ENCODE data around the gene ZNF80.

Gene ZNF80

DNA sequence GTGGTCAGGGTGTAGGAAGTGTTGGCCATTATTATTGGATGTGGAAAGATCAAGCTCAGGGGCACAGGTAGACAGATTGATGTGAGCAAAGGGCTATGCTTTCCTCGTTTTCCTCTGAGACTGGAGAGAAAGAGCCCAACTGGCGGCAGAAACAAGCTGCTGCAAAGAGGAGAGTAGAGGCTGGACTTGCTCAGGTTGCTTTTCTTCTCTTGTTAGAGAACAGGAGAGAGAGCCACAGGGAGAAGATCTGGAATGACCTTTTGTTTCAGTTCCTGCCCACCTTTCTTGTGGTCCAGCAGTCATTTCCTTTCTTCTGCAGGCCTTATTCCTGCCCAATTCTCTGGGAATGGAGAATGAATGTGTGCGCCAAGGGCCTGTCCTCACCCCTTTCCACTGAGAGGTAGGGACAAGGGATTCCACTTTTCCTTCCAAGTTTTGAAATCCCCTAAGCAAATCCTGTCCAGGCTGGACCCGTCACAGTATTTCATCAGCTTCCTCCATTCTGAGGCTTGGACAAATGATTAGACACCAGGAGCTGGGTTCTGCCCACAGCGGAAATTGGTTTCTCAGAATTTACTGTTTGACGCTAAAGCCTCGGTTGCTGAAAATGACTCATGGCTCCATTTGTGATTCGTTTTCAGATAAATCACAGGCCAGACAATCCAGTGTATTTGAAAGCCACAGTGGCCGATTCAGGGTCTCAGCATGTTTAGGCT, 16.1 kb downstream of the ZNF80 start:
- TF ChIP-seq Cebpa-rat (IDR thresholded peaks at IDR 0.05) = no peak
- Histone ChIP-seq H4K20me1 (no peaks in the 10 kb centered on the region), H3K4me2 (no peak overlapping the region), H3K27ac (no peak overlapping the region), H3K4me1 (peaks cover 8% of the 10 kb centered on the region; the same call in 1 of the 2 replicates), H3K27me3 (no peaks in the 10 kb centered on the region), H3K9me3 (peaks cover 20% of the 10 kb centered on the region), H3K4me3 (no peak overlapping the region), H3K36me3 (no peaks in the 10 kb centered on the region), H3K9ac (no peak overlapping the region)

DNA sequence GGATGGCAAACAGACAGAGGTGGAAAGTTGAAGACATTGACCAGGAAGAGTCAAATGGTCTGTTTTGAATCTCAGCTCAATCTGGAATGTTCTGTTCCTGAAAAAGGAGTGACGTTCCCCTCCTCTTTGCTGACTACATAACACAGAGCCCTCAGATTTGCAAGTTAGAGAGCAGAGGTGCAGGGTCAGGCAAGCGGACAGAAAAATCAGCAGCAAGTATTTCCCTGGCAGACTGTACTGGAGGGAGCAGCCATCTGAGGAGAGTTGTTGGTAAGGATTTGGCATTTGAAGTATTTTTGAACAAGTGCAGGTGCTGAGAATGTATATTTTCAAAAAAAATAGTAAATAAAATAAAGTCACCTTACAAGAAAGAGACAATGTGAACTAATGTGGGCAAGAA, 17.6 kb downstream of the ZNF80 start:
- Histone ChIP-seq H3K9ac (no peak overlapping the region), H3K36me3 (no peaks in the 10 kb centered on the region), H3K27me3 (no peaks in the 10 kb centered on the region), H4K20me1 (no peaks in the 10 kb centered on the region), H3K27ac (no peak overlapping the region), H3K9me3 (peaks cover 7% of the 10 kb centered on the region), H3K4me2 (no peak overlapping the region), H3K4me1 (peaks cover 24% of the 10 kb centered on the region), H3K4me3 (no peak overlapping the region)
- no peak for TF ChIP-seq Cebpa-rat (IDR thresholded peaks at IDR 0.05)

DNA sequence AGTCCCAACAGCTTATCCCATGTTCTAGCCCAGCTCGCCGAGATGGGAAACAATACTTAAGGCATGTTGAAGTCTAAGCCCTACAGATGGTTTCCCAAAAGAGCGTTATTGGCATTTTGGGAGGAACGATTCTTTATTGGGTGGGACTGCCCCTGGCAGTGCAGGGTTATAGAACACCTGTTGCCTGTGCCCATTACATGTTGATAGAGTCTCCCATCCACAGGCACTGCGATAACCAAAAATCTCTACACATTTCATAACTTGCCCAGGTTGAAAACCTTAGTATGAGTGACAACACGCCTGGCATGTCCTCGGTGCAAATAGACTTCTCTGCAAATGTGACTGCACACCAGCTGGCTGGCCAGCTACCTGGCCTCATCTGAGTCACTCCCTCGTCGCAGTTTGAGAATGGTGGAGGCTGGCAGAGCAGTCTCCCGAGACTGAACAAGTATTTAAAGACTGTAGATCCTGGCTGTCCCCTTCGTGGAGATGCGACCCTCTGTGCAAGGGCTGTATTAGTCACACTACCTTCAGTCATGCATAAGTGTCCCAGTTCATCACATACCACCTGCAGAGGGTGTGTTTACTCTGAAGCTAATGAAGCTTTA, 18.7 kb downstream of the ZNF80 start:
- TF ChIP-seq Cebpa-rat (IDR thresholded peaks at IDR 0.05) = no peak
- Histone ChIP-seq H3K9me3 (no peaks in the 10 kb centered on the region), H3K27ac (no peak overlapping the region), H3K36me3 (no peaks in the 10 kb centered on the region), H3K4me2 (no peak overlapping the region), H3K27me3 (no peaks in the 10 kb centered on the region), H3K4me1 (peaks cover 29% of the 10 kb centered on the region), H4K20me1 (no peaks in the 10 kb centered on the region), H3K4me3 (no peak overlapping the region), H3K9ac (no peak overlapping the region)

DNA sequence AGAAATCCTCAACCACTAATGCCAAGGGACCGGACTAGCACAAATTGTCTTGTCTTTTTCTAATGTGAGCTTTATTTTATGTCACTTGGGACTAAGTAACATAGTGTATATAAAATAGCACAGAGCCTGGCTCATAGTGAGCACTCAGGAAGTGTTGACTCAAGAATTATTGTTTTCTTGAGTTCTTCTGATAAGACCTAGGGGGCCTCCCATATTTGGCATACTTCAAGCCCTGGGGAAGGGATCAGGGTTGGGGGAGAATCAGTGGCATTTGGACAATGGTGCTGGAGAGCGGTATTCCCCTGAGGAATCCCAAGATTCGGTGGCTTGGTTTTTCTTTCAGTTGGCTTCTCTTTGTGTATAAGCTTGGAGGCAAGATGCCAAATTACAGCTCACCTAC, 19.4 kb downstream of the ZNF80 start:
- H3K27ac ChIP-seq = no peak overlapping the region
- no peaks in the 10 kb centered on the region for H3K36me3 ChIP-seq
- no peak for TF ChIP-seq Cebpa-rat (IDR thresholded peaks at IDR 0.05)
- no peaks in the 10 kb centered on the region for H4K20me1 ChIP-seq
- no peak overlapping the region for H3K4me2 ChIP-seq
- H3K9ac ChIP-seq = no peak overlapping the region
- no peaks in the 10 kb centered on the region for H3K9me3 ChIP-seq
- H3K4me3 ChIP-seq = no peak overlapping the region
- H3K27me3 ChIP-seq = no peaks in the 10 kb centered on the region
- H3K4me1 ChIP-seq = peaks cover 36% of the 10 kb centered on the region

DNA sequence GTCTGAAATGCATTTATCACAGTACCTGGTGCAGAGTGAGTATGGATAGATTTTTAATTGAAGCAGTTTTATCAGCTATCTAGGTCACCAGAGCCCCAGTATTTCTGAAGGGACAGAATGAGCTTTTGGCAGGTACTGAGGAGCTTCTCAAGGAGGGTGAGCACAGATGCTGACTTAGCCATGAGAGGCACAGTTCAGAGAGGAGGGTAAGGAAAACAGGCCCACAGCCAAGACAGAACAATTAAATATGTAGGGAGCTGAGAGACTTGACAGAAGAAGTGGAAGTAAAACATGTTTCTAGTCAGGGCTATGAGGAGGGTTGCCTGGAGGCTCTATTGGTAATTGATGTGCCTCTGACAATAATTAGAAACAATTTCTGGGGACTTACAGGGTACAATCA, 20.1 kb downstream of the ZNF80 start:
- H3K27me3 ChIP-seq = no peaks in the 10 kb centered on the region
- no peak overlapping the region for H3K4me2 ChIP-seq
- H3K9ac ChIP-seq = no peak overlapping the region
- no peak overlapping the region for H3K4me3 ChIP-seq
- H3K36me3 ChIP-seq = no peaks in the 10 kb centered on the region
- no peak for TF ChIP-seq Cebpa-rat (IDR thresholded peaks at IDR 0.05)
- no peaks in the 10 kb centered on the region for H4K20me1 ChIP-seq
- H3K4me1 ChIP-seq = peaks cover 43% of the 10 kb centered on the region
- no peaks in the 10 kb centered on the region for H3K9me3 ChIP-seq
- H3K27ac ChIP-seq = no peak overlapping the region

DNA sequence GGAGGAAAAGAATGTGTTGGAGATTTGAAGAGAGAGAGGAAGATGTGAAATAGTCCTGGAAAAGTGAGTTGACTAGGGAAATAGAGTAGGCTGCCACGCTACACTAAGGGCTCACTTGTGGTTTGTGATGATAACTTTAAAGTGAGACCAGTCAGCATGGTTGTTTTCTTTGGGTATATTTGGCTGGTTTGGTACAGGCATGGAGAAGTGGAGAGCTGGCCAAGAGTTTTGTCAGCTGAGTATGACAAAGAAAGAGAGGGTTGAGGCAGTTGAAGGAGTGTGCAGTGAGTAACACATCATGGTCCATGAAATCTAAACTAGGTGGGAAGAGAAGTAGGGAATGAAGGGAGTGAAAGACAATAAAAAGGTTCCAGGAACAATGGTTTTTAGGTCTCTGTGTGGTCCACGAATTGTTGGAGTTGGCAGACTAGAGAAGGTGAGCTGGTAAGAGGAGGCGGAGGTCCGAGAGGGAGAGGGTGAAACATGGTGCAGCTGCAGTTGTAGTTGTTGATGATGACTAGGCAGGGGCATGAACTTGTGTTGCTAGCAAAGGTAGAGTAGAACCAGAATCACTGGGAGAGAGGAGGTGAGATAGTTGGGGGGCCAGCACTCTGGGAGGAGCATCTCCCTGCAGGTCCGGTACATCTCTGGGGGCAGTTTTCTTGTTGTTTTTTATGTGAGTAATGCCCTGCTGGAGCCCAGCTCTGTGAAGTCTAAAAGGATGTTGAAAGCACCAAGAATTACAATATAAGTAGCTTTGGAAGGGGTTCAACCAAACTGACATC, 21.0 kb downstream of the ZNF80 start:
- H4K20me1 ChIP-seq = no peaks in the 10 kb centered on the region
- no peak overlapping the region for H3K4me3 ChIP-seq
- H3K4me2 ChIP-seq = no peak overlapping the region
- no peak overlapping the region for H3K27ac ChIP-seq
- no peaks in the 10 kb centered on the region for H3K9me3 ChIP-seq
- peaks cover 43% of the 10 kb centered on the region for H3K4me1 ChIP-seq
- H3K9ac ChIP-seq = no peak overlapping the region
- H3K27me3 ChIP-seq = no peaks in the 10 kb centered on the region
- no peaks in the 10 kb centered on the region for H3K36me3 ChIP-seq
- TF ChIP-seq Cebpa-rat (IDR thresholded peaks at IDR 0.05) = no peak

DNA sequence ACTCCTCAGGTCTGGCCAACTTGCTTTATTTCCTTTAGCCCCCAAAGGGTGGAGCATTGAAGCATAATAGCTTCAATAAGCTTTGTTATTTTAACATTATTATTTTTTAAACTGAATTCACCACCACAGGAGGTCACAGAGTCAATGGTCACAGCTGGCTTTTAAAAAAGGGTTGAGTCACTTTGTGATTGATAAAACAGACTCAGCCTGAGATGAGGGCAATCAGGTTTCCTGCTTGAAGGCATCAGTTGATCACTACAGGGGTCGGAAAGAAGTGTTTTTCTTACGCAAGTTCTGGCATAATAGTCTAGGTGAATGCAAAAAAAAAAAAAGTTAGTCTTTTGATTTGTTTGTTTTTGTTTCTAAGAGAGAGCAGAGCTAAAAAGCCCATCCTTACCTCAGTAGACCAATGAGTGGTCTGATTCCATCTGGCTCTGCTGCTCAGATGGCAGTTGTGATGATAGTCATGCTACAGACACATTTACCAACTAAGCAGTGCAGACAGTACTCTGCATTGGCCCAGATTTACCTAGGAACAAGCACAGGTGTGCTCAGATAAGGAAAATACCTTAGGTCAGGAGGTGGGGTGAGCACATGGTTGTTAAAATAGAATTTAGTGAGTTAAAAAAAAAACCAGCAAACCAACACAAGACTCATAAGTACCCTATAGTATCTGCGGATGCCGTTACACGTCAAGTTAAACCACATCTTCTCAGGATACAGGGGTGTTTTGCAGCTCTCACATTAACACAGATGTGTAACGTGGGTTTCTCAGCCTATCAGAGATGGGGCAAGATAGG, 22.6 kb downstream of the ZNF80 start:
- peak overlapping the region; percentile 75 for H3K9ac ChIP-seq
- peaks cover 43% of the 10 kb centered on the region for H3K4me1 ChIP-seq
- no peaks in the 10 kb centered on the region for H4K20me1 ChIP-seq
- 0 out of 2 replicates have a peak, but pooled peaks cover 3% of the 10 kb centered on the region for H3K9me3 ChIP-seq
- H3K27ac ChIP-seq = peak overlapping the region; percentile 90
- peak overlapping the region; percentile 89 for H3K4me2 ChIP-seq
- TF ChIP-seq Cebpa-rat (IDR thresholded peaks at IDR 0.05) = no peak
- H3K36me3 ChIP-seq = no peaks in the 10 kb centered on the region
- no peaks in the 10 kb centered on the region for H3K27me3 ChIP-seq
- H3K4me3 ChIP-seq = peak overlapping the region; percentile 63

DNA sequence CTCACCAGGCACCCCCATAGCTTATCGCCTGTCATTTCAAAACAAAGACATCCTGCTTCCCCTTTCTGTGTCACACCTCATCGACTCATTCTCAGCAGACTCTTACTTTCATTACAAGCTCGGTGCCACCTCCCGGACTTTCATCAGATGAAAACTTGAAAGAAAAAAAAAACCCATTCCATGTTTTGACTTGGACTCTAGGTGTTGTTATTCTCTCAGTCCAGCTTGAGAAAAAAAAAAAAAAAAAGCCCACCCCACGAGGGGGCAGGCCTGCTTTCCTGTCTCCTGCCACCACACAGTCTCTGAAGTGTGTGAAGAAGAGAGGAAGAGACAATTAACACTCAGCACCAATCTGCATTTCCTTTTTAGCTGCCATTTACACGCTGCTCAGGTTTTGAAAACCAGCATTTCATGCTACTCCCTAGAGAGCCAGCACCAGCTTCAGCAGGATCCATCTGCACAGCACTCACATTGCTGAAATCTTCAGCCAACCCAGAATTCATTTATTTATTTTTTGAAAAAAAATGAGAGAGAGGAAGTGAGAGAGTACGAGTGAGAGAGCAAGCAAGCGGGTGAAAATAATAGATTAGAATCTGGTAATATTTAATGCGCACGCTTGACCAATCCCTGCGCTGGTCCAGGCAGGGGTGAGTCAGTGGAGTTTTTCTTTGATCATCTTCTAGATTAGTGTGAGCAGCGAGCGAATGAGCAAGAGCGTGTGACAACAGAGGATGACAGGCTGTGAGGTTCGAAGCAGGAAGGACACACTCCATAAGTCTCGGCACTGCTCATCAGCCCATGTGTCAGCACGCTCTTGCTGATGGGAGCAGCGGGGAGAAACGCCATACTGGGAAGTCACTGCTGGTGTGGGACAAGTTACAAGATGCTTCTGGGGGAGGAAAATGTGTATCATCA, 23.5 kb downstream of the ZNF80 start:
- no peaks in the 10 kb centered on the region for H3K27me3 ChIP-seq
- H3K9me3 ChIP-seq = 0 out of 2 replicates have a peak, but pooled peaks cover 3% of the 10 kb centered on the region
- peak overlapping the region; percentile 75 for H3K9ac ChIP-seq
- H3K27ac ChIP-seq = peak overlapping the region; percentile 90
- peak overlapping the region; percentile 63 for H3K4me3 ChIP-seq
- no peaks in the 10 kb centered on the region for H3K36me3 ChIP-seq
- peak overlapping the region; percentile 89 for H3K4me2 ChIP-seq
- H3K4me1 ChIP-seq = peaks cover 39% of the 10 kb centered on the region
- TF ChIP-seq Cebpa-rat (IDR thresholded peaks at IDR 0.05) = no peak
- H4K20me1 ChIP-seq = no peaks in the 10 kb centered on the region

DNA sequence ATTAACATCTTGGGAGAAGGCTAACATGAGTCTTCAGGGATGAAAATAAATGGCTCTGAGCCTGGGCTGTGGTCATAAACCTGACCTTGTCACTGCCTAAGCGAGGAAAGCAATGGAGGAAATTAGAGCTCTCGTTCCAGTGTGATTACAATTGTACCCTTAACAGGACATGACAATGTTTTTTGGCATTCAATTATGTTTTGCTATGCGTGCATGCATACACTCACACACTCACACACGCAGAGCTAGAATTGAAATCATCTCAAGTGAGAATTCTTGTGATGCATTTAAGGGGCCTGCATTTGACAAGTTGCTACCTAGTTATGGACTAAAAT, 24.1 kb downstream of the ZNF80 start:
- Histone ChIP-seq H4K20me1 (no peaks in the 10 kb centered on the region), H3K36me3 (no peaks in the 10 kb centered on the region), H3K4me2 (peak overlapping the region; percentile 89), H3K27me3 (no peaks in the 10 kb centered on the region), H3K4me3 (peak overlapping the region; percentile 63), H3K27ac (peak overlapping the region; percentile 90), H3K9me3 (0 out of 2 replicates have a peak, but pooled peaks cover 3% of the 10 kb centered on the region), H3K4me1 (peaks cover 39% of the 10 kb centered on the region), H3K9ac (peak overlapping the region; percentile 75; the same call in 1 of the 2 replicates)
- TF ChIP-seq Cebpa-rat (IDR thresholded peaks at IDR 0.05) = no peak
